Liver (tissue), 9 donors: ENCODE measurements around the gene RAD51B. TPM values are rescaled to one million over a fixed set of nuclear protein-coding genes. Genes with fewer than 3 reads are reported as not detected.

ENCODE experiments used
- DNase-seq: peaks from one replicate; pipeline ENCODE4 v3.0.0-alpha.2; 2017; ENCODE audit warnings: low spot score
- H3K27ac ChIP-seq, 2 donors: one replicate each; pipeline ENCODE4 v1.7.0; 2013; ENCODE audit warnings: inconsistent platforms in 2 of 2, low read length in 2 of 2, control low read depth in 1 of 2, low read depth in 1 of 2, mild to moderate bottlenecking in 1 of 2
- H3K27me3 ChIP-seq, 4 donors: one replicate each; pipeline versions ENCODE4 v1.6.1 to v1.7.0; 2013; ENCODE audit warnings: low read length in 3 of 4, inconsistent platforms in 1 of 4, mild to moderate bottlenecking in 1 of 4, moderate library complexity in 1 of 4; ENCODE audit not compliant: control insufficient read depth in 4 of 4, insufficient read depth in 4 of 4
- H3K36me3 ChIP-seq, 4 donors: one replicate each; pipeline versions ENCODE4 v1.6.1 to v1.7.0; 2013; ENCODE audit warnings: low read length in 3 of 4, mild to moderate bottlenecking in 3 of 4, low read depth in 1 of 4, moderate library complexity in 1 of 4; ENCODE audit not compliant: control insufficient read depth in 4 of 4, insufficient read depth in 3 of 4
- H3K4me1 ChIP-seq, 4 donors: one replicate each; pipeline versions ENCODE4 v1.6.1 to v1.7.0; 2013; ENCODE audit warnings: low read length in 3 of 4, mild to moderate bottlenecking in 3 of 4, moderate library complexity in 1 of 4; ENCODE audit not compliant: control insufficient read depth in 4 of 4, insufficient read depth in 4 of 4
- H3K4me3 ChIP-seq, 3 donors: one replicate each; pipeline versions ENCODE4 v1.6.1 to v1.7.0; 2013; ENCODE audit warnings: low read length in 3 of 3, control low read depth in 1 of 3, low read depth in 1 of 3, mild to moderate bottlenecking in 1 of 3
- H3K9ac ChIP-seq, 2 donors: one replicate each; pipeline ENCODE4 v1.7.0; 2013; ENCODE audit warnings: low read length in 2 of 2, mild to moderate bottlenecking in 2 of 2, moderate library complexity in 2 of 2, control low read depth in 1 of 2, low read depth in 1 of 2
- H3K9me3 ChIP-seq, 4 donors: one replicate each; pipeline versions ENCODE4 v1.6.1 to v1.7.0; 2013; ENCODE audit warnings: low read length in 3 of 4; ENCODE audit not compliant: control insufficient read depth in 4 of 4
- ATF3 ChIP-seq: IDR thresholded peaks from 2 replicates; pipeline ENCODE4 v1.6.1; 2016; ENCODE audit warnings: antibody characterized with exemption
- CTCF ChIP-seq: fragments of 150-350 bp; IDR thresholded peaks from 2 replicates; pipeline ENCODE4 v1.5.1; 2017; ENCODE audit warnings: improper control_type of control experiment, low read depth, low read length; ENCODE audit not compliant: missing input control
- EGR1 ChIP-seq, 2 donors: IDR thresholded peaks; 2 replicates each; pipeline ENCODE4 v1.6.1; 2016 to 2018; ENCODE audit warnings: antibody characterized with exemption in 2 of 2, low read depth in 2 of 2
- FOXA1 ChIP-seq: IDR thresholded peaks from 2 replicates; pipeline ENCODE4 v1.6.1; 2016; ENCODE audit warnings: antibody characterized with exemption
- FOXA2 ChIP-seq: IDR thresholded peaks from 2 replicates; pipeline ENCODE4 v1.6.1; 2016; ENCODE audit warnings: antibody characterized with exemption
- GABPA ChIP-seq, 2 donors: IDR thresholded peaks in 1 of 2; conservative IDR thresholded peaks in 1 of 2; 2 replicates each; pipeline ENCODE4 v1.6.1; 2016; ENCODE audit warnings: antibody characterized with exemption in 2 of 2, mild to moderate bottlenecking in 1 of 2, moderate library complexity in 1 of 2
- HNF4A ChIP-seq, 2 donors: conservative IDR thresholded peaks; 2 replicates each; pipeline ENCODE4 v1.6.1; 2016; ENCODE audit warnings: antibody characterized with exemption in 2 of 2, mild to moderate bottlenecking in 2 of 2
- HNF4G ChIP-seq: IDR thresholded peaks from 2 replicates; pipeline ENCODE4 v1.6.1; 2016; ENCODE audit warnings: antibody characterized with exemption
- MAX ChIP-seq: IDR thresholded peaks from 2 replicates; pipeline ENCODE4 v1.6.1; 2016; ENCODE audit warnings: antibody characterized with exemption
- NR2F2 ChIP-seq: IDR thresholded peaks from 2 replicates; pipeline ENCODE4 v1.6.1; 2016; ENCODE audit warnings: antibody characterized with exemption
- RAD21 ChIP-seq, 2 donors: IDR thresholded peaks; 2 replicates each; pipeline ENCODE4 v1.6.1; 2016; ENCODE audit warnings: antibody characterized with exemption in 2 of 2, mild to moderate bottlenecking in 2 of 2
- REST ChIP-seq: IDR thresholded peaks from 2 replicates; pipeline ENCODE4 v1.6.1; 2016; ENCODE audit warnings: antibody characterized with exemption, mild to moderate bottlenecking
- RXRA ChIP-seq, 2 donors: IDR thresholded peaks; 2 replicates each; pipeline ENCODE4 v1.6.1; 2017 to 2018; ENCODE audit warnings: antibody characterized with exemption in 2 of 2, mild to moderate bottlenecking in 1 of 2
- SP1 ChIP-seq: IDR thresholded peaks from 2 replicates; pipeline ENCODE4 v1.6.1; 2018; ENCODE audit warnings: antibody characterized with exemption, mild to moderate bottlenecking
- TAF1 ChIP-seq: conservative IDR thresholded peaks from 2 replicates; pipeline ENCODE4 v1.6.1; 2016; ENCODE audit warnings: antibody characterized with exemption, mild to moderate bottlenecking
- YY1 ChIP-seq: IDR thresholded peaks from 2 replicates; pipeline ENCODE4 v1.6.1; 2016; ENCODE audit warnings: antibody characterized with exemption, mild to moderate bottlenecking
- ZBTB33 ChIP-seq: IDR thresholded peaks from 2 replicates; pipeline ENCODE4 v1.6.1; 2016; ENCODE audit warnings: antibody characterized with exemption
- WGBS: extraction: QIAGEN DNeasy Blood & Tissue Kit; methylation state at CpG from one replicate; pipeline ENCODE4 v1.1.7; 2013; 5-methylcytosine and 5-hydroxymethylcytosine counted together
- polyA plus RNA-seq, 2 donors: library from polyadenylated mRNA; stranded (reverse) in 1 of 2; unstranded in 1 of 2; fragments of 200-250 nt in 1 of 2; fragments of >200 nt in 1 of 2; fragmentation: Nextera tagmentation in 1 of 2; extraction: Ambion mirVana in 1 of 2; gene quantifications; one replicate each; pipeline versions ENCODE4 v1.2.1 to v1.2.3, GENCODE V29; 2013 to 2015
- total RNA-seq, 2 donors: library from RNA; depleted of rRNA; stranded (reverse); fragments of >200 nt; gene quantifications; one replicate each; pipeline ENCODE4 v1.2.3, GENCODE V29; 2014
- donor health status: healthy.
- donor health status: healthy.
- donor health status: healthy.
- donor health status: healthy.
- donor health status: healthy.

RAD51B gene
- total and polyA plus RNA-seq, 4 donors, result 0.81 to 12.9 (median 2.4) TPM

- no peak overlapping the region for H3K4me3 ChIP-seq
- over 99% methylated on average over 3 of the region's 3 CpGs for WGBS
- H3K36me3 ChIP-seq, result no peaks in the 10 kb centered on the region
- no peak overlapping the region for H3K9ac ChIP-seq
- no peak for DNase-seq
- H3K9me3 ChIP-seq, result no peaks in the 10 kb centered on the region
- H3K4me1 ChIP-seq, result no peaks in the 10 kb centered on the region
- TF ChIP-seq GABPA (IDR thresholded peaks at IDR 0.05 in 1 of 2, conservative IDR thresholded peaks at IDR 0.05 in 1 of 2), result no peak
- TF ChIP-seq RXRA (IDR thresholded peaks at IDR 0.05), result no peak
- no peak for TF ChIP-seq TAF1
- TF ChIP-seq ZBTB33, result no peak
- TF ChIP-seq HNF4G, result no peak
- TF ChIP-seq EGR1 (IDR thresholded peaks at IDR 0.05; ENCODE audit: low read depth in 2 of 2), result no peak
- no peak for TF ChIP-seq ATF3
- no peak for TF ChIP-seq NR2F2
- TF ChIP-seq CTCF, result no peak
- TF ChIP-seq RAD21 (IDR thresholded peaks at IDR 0.05), result no peak
- no peak for TF ChIP-seq SP1
- no peak for TF ChIP-seq FOXA1
- no peak overlapping the region for H3K27ac ChIP-seq
- H3K27me3 ChIP-seq, result no peaks in the 10 kb centered on the region
Observed at GRCh38 chr14:68413509-68413908, 593.9 kb downstream of the RAD51B start.

- Histone ChIP-seq H3K9me3 (no peaks in the 10 kb centered on the region), H3K9ac (no peak overlapping the region), H3K27me3 (no peaks in the 10 kb centered on the region), H3K27ac (no peak overlapping the region), H3K4me1 (no peaks in the 10 kb centered on the region), H3K36me3 (no peaks in the 10 kb centered on the region), H3K4me3 (no peak overlapping the region)
- WGBS, result 91% methylated on average over 2 of the region's 2 CpGs
- DNase-seq, result no peak
- TF ChIP-seq FOXA1 (no peak), MAX (no peak), HNF4A (conservative IDR thresholded peaks at IDR 0.05) (no peak), FOXA2 (no peak), HNF4G (no peak), SP1 (no peak), ATF3 (no peak), ZBTB33 (no peak), EGR1 (IDR thresholded peaks at IDR 0.05; ENCODE audit: low read depth in 2 of 2) (no peak), YY1 (no peak), TAF1 (no peak), RAD21 (IDR thresholded peaks at IDR 0.05) (no peak), NR2F2 (no peak), REST (no peak)
Observed at GRCh38 chr14:68414121-68414520, 594.5 kb downstream of the RAD51B start.
